HG02588 (cell line): ENCODE data around the gene COG4.

Source experiments
- ATAC-seq: cut with Tn5 transposase; IDR thresholded peaks from one replicate; pipeline ENCODE4 v1.9.1; 2021; ENCODE audit warnings: mild to moderate bottlenecking, moderate library complexity; ENCODE audit not compliant: unreplicated experiment

Gene COG4

GRCh38 chr16:70434484-70435260 is 88.7 kb downstream of the COG4 start:
- ATAC-seq = no peak

- no peak for ATAC-seq
Observed at GRCh38 chr16:70433458-70434103, 89.8 kb downstream of the COG4 start.

- ATAC-seq = no peak
Observed at GRCh38 chr16:70432723-70433457, 90.5 kb downstream of the COG4 start.

GRCh38 chr16:70432356-70432722 is 91.0 kb downstream of the COG4 start:
- no peak for ATAC-seq

- ATAC-seq = peak; percentile 44
Observed at GRCh38 chr16:70430667-70431536, 92.5 kb downstream of the COG4 start.
